Heart left ventricle (tissue), 13 donors: ENCODE results near the gene TM9SF3.

ENCODE experiments used
- POLR2A ChIP-seq, 2 donors: fragments of 450-650 bp; IDR thresholded peaks; one replicate each; pipeline ENCODE4 v1.6.1; 2017; ENCODE audit warnings: antibody characterized with exemption in 2 of 2, mild to moderate bottlenecking in 2 of 2, moderate library complexity in 2 of 2
- TF ChIP-seq, protein P1 (sequence below), 12 donors: fragments of 200-600 bp; sonication (generic) in 4 of 12; IDR thresholded peaks; one replicate each; pipeline versions ENCODE4 v1.5.0 to v1.8.0; 2018 to 2022; ENCODE audit warnings: antibody characterized with exemption in 12 of 12, mild to moderate bottlenecking in 5 of 12
- donor health status: ischemic (EF 13 %, LVEDD 7.1; RV severe dilation, severe dysfunction).
- donor health status: DM: no; HTN: yes; CAD: no.
- donor health status: DM: no; HTN: no; CAD: no.
- donor health status: ischemic (EF 25% LVEDD 6.9; RV normal size, moderate dysfunction).
- donor health status: ischemic (EF 25% LVEDD 5.7; RV mildly dilated, moderate dysfunction).
- donor health status: ischemic (EF 35%, LVEDD 5.7; RV mildly dilated, moderate dysfunction).
- donor health status: nonischemic (EF 11% LVEDD 7.7; RV severe dilation, severe dysfunction).
- donor health status: DM: yes; HTN: yes; CAD: no.
- donor health status: PGD.
- donor health status: ischemic (EF 29% LVEDD 5.4; RV normal size, mild dysfunction).
- donor health status: nonischemic (EF 23%, LVEDD 6.1; RV moderate dilation, normal function).

DNA sequence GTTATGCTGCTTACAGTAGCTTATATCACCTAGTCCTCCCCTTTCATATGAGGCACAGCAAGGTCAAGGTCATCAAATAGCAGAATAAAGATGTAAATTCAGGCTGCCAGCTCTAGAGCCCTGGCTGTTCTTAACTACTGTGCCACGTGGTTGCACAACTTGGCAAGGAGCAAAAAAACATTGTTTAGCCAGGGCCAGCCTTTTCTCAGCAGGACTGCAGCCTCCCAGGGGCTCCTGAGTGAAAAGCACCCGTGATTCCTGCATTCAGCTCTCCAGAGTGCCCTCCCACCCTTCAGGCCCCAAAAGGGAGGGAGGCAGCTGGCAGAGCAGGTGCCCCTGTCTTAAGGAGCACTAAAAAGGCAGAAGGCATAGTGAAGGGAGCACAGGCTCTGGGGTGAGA, 31.8 kb upstream of the TM9SF3 start:
- no peak for TF ChIP-seq POLR2A (IDR thresholded peaks at IDR 0.05)
- TF ChIP-seq, protein P1, sequence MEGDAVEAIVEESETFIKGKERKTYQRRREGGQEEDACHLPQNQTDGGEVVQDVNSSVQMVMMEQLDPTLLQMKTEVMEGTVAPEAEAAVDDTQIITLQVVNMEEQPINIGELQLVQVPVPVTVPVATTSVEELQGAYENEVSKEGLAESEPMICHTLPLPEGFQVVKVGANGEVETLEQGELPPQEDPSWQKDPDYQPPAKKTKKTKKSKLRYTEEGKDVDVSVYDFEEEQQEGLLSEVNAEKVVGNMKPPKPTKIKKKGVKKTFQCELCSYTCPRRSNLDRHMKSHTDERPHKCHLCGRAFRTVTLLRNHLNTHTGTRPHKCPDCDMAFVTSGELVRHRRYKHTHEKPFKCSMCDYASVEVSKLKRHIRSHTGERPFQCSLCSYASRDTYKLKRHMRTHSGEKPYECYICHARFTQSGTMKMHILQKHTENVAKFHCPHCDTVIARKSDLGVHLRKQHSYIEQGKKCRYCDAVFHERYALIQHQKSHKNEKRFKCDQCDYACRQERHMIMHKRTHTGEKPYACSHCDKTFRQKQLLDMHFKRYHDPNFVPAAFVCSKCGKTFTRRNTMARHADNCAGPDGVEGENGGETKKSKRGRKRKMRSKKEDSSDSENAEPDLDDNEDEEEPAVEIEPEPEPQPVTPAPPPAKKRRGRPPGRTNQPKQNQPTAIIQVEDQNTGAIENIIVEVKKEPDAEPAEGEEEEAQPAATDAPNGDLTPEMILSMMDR (IDR thresholded peaks at IDR 0.05) = no peak
